Suprapubic skin (tissue), 3 donors: ENCODE results near the gene CORO1C.

Experiments
- EP300 ChIP-seq: sonication (generic); formaldehyde crosslinking; IDR thresholded peaks from one replicate; pipeline ENCODE4 v1.6.1; 2017; ENCODE audit warnings: antibody characterized with exemption
- POLR2A ChIP-seq, 2 donors: fragments of 450-650 bp; IDR thresholded peaks; one replicate each; pipeline ENCODE4 v1.6.1; 2017; ENCODE audit warnings: antibody characterized with exemption in 2 of 2, mild to moderate bottlenecking in 2 of 2, moderate library complexity in 2 of 2
- TF ChIP-seq, protein P1 (sequence below), 2 donors: fragments of 200-600 bp in 1 of 2; fragments of 450-650 bp in 1 of 2; sonication (generic) in 1 of 2; IDR thresholded peaks; one replicate each; pipeline ENCODE4 v1.5.1; 2016 to 2019; ENCODE audit warnings: antibody characterized with exemption in 2 of 2, mild to moderate bottlenecking in 1 of 2, moderate library complexity in 1 of 2

DNA sequence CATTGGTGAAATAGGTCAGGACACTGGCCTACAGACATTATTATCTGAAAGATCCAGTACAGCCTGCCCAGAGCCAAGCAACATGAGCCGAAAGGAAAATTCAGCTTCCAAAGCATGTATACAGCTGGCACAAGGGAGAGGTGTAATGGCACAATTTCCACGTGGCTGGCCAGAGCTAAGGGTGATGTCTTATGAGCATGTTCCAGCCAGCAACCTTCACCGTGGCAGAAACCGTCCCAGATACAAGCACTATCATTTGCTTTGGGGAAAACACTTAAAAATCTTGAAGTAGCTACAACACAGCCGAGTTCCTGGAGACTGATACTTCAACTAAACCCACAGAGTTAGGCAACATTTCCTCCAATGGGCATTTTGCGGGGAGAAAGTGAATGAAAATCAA, 44.5 kb downstream of the CORO1C start:
- TF ChIP-seq, protein P1, sequence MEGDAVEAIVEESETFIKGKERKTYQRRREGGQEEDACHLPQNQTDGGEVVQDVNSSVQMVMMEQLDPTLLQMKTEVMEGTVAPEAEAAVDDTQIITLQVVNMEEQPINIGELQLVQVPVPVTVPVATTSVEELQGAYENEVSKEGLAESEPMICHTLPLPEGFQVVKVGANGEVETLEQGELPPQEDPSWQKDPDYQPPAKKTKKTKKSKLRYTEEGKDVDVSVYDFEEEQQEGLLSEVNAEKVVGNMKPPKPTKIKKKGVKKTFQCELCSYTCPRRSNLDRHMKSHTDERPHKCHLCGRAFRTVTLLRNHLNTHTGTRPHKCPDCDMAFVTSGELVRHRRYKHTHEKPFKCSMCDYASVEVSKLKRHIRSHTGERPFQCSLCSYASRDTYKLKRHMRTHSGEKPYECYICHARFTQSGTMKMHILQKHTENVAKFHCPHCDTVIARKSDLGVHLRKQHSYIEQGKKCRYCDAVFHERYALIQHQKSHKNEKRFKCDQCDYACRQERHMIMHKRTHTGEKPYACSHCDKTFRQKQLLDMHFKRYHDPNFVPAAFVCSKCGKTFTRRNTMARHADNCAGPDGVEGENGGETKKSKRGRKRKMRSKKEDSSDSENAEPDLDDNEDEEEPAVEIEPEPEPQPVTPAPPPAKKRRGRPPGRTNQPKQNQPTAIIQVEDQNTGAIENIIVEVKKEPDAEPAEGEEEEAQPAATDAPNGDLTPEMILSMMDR (IDR thresholded peaks at IDR 0.05) = no peak
- TF ChIP-seq EP300 (no peak), POLR2A (IDR thresholded peaks at IDR 0.05) (no peak)
